Progenitor cell of endocrine pancreas (in vitro differentiated cells): ENCODE measurements around the gene GABBR2. TPM values are rescaled to one million over a fixed set of nuclear protein-coding genes. Genes with fewer than 3 reads are reported as not detected.
"Not testable (repeated sequence)": the region's sequence is repeated elsewhere in the genome, so short reads cannot be mapped to it uniquely, and the experiment has no call there.

Experiments used
- DNase-seq: peaks from one replicate; pipeline ENCODE4 v3.0.0; 2021; ENCODE audit warnings: low spot score; ENCODE audit not compliant: unreplicated experiment
- H3K27ac Mint-ChIP-seq: 2 replicates; pipeline ENCODE4 v1.8.0; 2021; ENCODE audit warnings: mild to moderate bottlenecking, moderate library complexity, mixed read lengths
- H3K27me3 Mint-ChIP-seq: 2 replicates; pipeline ENCODE4 v1.8.0; 2021; ENCODE audit warnings: mixed read lengths
- H3K36me3 Mint-ChIP-seq: 2 replicates; pipeline ENCODE4 v1.8.0; 2022; ENCODE audit warnings: mixed read lengths; ENCODE audit not compliant: insufficient read depth
- H3K4me1 Mint-ChIP-seq: 2 replicates; pipeline ENCODE4 v1.8.0; 2021; ENCODE audit warnings: low read depth, mixed read lengths
- H3K4me3 Mint-ChIP-seq: 2 replicates; pipeline ENCODE4 v1.8.0; 2021; ENCODE audit warnings: low read depth, mild to moderate bottlenecking, moderate library complexity, mixed read lengths
- H3K9me3 Mint-ChIP-seq: 2 replicates; pipeline ENCODE4 v1.8.0; 2021; ENCODE audit warnings: low read depth, mixed read lengths
- CTCF ChIP-seq: fragments of 200-600 bp; sonication (generic); IDR thresholded peaks from one replicate; pipeline ENCODE4 v1.5.0; 2021; ENCODE audit warnings: antibody characterized with exemption, mild to moderate bottlenecking; ENCODE audit not compliant: unreplicated experiment
- total RNA-seq: library from RNA; stranded (reverse); gene quantifications from 2 replicates; pipeline ENCODE4 v1.2.1, GENCODE V29; 2021

Gene GABBR2
- total RNA-seq, 1 donor from 2014 or later, result 0.84 TPM

GRCh38 chr9:98516205-98516896 is 192.4 kb downstream of the GABBR2 start:
- DNase-seq, result no peak
- TF ChIP-seq CTCF, result no peak
- Mint-ChIP-seq H3K36me3 (no peaks in the 10 kb centered on the region), H3K9me3 (no peaks in the 10 kb centered on the region), H3K27ac (no peak overlapping the region), H3K4me3 (no peak overlapping the region), H3K4me1 (no peaks in the 10 kb centered on the region), H3K27me3 (no peaks in the 10 kb centered on the region)

- Mint-ChIP-seq H3K27me3 (no peaks in the 10 kb centered on the region), H3K4me1 (no peaks in the 10 kb centered on the region), H3K4me3 (no peak overlapping the region), H3K9me3 (no peaks in the 10 kb centered on the region), H3K27ac (no peak overlapping the region), H3K36me3 (no peaks in the 10 kb centered on the region)
- no peak for TF ChIP-seq CTCF
- no peak for DNase-seq
Observed at GRCh38 chr9:98515506-98516204, 193.1 kb downstream of the GABBR2 start.

DNA sequence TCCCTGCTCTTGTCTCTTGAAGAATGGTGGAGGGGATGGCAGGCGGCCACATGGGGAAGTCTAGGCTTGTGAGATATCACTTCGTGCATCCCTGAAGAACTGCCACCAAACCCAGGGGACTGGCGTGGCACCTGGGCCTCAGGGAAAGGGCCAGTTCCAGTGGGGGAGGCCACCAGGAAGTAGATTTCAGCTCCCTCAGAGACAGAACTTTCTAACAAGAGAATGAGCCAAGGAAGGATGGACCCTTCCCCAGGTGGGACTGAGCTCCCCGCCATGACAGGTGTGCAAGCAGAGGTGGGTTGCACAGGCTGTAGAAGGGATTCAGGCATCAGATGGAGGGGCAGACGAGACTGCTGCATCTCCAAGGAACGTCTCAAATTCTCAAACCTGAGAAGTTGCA is 193.9 kb downstream of the GABBR2 start:
- no peaks in the 10 kb centered on the region for H3K36me3 Mint-ChIP-seq
- no peak overlapping the region for H3K4me3 Mint-ChIP-seq
- H3K4me1 Mint-ChIP-seq, result no peaks in the 10 kb centered on the region
- H3K9me3 Mint-ChIP-seq, result no peaks in the 10 kb centered on the region
- H3K27me3 Mint-ChIP-seq, result no peaks in the 10 kb centered on the region
- H3K27ac Mint-ChIP-seq, result no peak overlapping the region
- no peak for TF ChIP-seq CTCF
- no peak for DNase-seq

DNA sequence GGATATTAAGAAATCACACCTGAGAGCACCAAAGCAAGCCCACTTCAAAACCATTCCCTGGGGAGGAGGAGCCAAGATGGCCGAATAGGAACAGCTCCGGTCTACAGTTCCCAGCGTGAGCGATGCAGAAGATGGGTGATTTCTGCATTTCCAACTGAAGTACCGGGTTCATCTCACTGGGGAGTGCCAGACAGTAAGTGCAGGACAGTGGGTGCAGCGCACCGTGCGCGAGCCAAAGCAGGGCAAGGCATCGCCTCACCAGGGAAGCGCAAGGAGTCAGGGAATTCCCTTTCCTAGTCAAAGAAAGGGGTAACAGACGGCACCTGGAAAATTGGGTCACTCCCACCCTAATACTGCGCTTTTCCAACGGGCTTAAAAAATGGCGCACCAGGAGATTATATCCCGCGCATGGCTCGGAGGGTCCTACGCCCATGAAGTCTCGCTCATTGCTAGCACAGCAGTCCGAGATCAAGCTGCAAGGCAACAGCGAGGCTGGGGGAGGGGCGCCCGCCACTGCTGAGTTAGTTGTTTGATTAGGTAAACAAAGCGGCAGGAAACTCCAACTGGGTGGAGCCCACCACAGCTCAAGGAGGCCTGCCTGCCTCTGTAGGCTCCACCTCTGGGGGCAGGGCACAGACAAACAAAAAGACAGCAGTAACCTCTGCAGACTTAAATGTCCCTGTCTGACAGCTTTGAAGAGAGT is 200.4 kb downstream of the GABBR2 start:
- H3K27me3 Mint-ChIP-seq, H3K36me3 Mint-ChIP-seq, H3K4me3 Mint-ChIP-seq, DNase-seq, H3K9me3 Mint-ChIP-seq, H3K27ac Mint-ChIP-seq, H3K4me1 Mint-ChIP-seq: not testable (repeated sequence)

DNA sequence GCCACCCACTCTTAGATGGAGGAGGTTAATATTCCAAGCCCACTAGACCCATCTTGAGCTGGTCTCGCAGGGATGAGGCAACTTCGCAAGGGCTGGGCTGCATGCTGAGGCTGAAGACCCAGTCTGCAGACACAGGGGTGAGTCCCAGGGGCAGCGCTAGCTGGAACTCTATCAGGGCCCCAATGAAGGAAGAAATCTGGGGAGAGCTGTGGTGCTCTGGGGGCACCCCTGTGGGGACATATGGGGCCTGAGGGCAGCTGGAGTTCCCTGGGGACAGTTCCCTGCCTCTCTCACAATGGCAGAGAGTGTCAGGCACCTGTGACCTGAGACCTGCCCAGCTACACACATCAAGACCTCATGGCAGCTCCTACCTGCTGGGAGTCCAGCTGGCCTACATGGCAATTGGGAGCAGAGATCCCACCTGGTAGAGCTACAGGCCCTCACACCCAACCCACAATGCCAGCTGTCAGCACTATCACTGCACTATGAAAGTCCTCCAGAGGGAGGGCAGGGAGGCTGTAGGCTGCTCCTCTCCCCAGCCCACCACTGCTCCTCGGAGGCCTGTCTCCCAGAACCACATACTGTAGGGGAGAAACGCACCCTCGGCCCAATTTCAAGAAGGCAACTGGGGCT is 202.2 kb downstream of the GABBR2 start:
- TF ChIP-seq CTCF, result no peak
- Mint-ChIP-seq H3K4me3 (no peak overlapping the region), H3K9me3 (peaks cover 7% of the 10 kb centered on the region), H3K36me3 (no peaks in the 10 kb centered on the region), H3K27me3 (peaks cover 13% of the 10 kb centered on the region), H3K27ac (no peak overlapping the region), H3K4me1 (peaks cover 2% of the 10 kb centered on the region)
- no peak for DNase-seq
